ENCODE measurements around the gene CCDC33.

DNA sequence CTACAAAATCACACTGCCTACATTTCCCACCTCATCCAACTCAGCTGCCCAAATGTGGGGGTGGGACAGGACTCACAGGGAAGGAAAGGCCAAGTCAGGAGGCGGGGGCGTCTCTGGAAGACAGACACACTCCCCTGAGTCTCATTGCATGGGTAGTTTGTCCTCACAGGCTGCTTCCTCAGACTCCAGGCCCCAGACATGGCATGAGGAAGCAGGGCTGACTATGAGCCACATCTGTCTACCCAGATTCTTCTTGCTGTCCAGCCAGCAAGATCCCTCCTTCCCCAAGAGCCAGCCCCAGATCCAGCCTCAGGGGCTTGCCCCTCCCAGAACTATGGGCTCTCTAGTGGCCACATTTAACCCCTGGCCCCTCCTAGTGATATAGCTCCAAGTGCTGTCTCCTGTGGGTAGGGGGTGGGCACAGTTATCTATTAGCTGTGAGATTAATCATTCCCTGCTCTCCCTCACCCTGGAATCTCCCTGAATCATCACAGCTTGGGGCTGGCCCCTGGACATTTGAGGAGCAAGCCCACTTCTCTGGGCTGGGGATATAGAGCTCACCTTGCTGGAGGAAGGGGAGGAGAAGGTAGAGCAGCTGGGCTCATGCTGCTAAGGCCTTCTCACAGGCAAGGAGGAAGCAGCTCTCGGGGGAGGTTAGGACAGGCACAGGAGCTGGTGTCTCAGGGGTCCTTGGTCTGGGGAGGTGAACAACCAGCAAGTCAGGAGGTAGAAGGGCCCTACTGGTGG is 2.1 kb upstream of the CCDC33 start:
- TF ChIP-seq CTCF (IDR thresholded peaks at IDR 0.05 in 2 of 3, conservative IDR thresholded peaks at IDR 0.05 in 1 of 3; ENCODE audit: borderline replicate concordance in 1 of 3, insufficient read depth in 1 of 3, low read depth in 2 of 3, low read length in 2 of 3) (no peak), ZFX (IDR thresholded peaks at IDR 0.05) (no peak), EZH2 (IDR thresholded peaks at IDR 0.05) (no peak), POLR2AphosphoS5 (IDR thresholded peaks at IDR 0.05; ENCODE audit: low read depth, low read length) (no peak), SP1 (IDR thresholded peaks at IDR 0.05; ENCODE audit: low read depth) (no peak)

Measured in HCT116 (cell line).